Ishikawa (cell line): ENCODE measurements around the gene PIBF1.

Experiments used
- CEBPB ChIP-seq: IDR thresholded peaks from 2 replicates; pipeline ENCODE4 v1.6.1; 2012
- CREB1 ChIP-seq: IDR thresholded peaks from 2 replicates; pipeline ENCODE4 v1.6.1; 2012; ENCODE audit warnings: low read depth
- EGR1 ChIP-seq: IDR thresholded peaks from 2 replicates; pipeline ENCODE4 v1.6.1; 2012
- EP300 ChIP-seq: IDR thresholded peaks from 2 replicates; pipeline ENCODE4 v1.6.1; 2012; ENCODE audit warnings: borderline replicate concordance
- FOXM1 ChIP-seq: IDR thresholded peaks from 2 replicates; pipeline ENCODE4 v1.6.1; 2012; ENCODE audit warnings: low read depth, borderline replicate concordance
- NFIC ChIP-seq: IDR thresholded peaks from 2 replicates; pipeline ENCODE4 v1.6.1; 2012
- RAD21 ChIP-seq: IDR thresholded peaks from 2 replicates; pipeline ENCODE4 v1.6.1; 2012; ENCODE audit warnings: low read depth
- TAF1 ChIP-seq: IDR thresholded peaks from 2 replicates; pipeline ENCODE4 v1.6.1; 2012; ENCODE audit warnings: low read depth, mild to moderate bottlenecking
- TCF12 ChIP-seq: IDR thresholded peaks from 2 replicates; pipeline ENCODE4 v1.6.1; 2012; ENCODE audit warnings: low read depth
- TEAD4 ChIP-seq: IDR thresholded peaks from 2 replicates; pipeline ENCODE4 v1.6.1; 2012
- YY1 ChIP-seq: IDR thresholded peaks from 2 replicates; pipeline ENCODE4 v1.6.1; 2012; ENCODE audit warnings: low read depth
- ZBTB7A ChIP-seq: IDR thresholded peaks from 2 replicates; pipeline ENCODE4 v1.6.1; 2012; ENCODE audit warnings: low read depth
- TF ChIP-seq, protein P1 (sequence below): IDR thresholded peaks from 2 replicates; pipeline ENCODE4 v1.6.1; 2012
- TF ChIP-seq, protein P2 (sequence below): IDR thresholded peaks from 2 replicates; pipeline ENCODE4 v1.6.1; 2012; ENCODE audit warnings: low read depth, mild to moderate bottlenecking
- TF ChIP-seq, protein P3 (sequence below): IDR thresholded peaks from 2 replicates; pipeline ENCODE4 v1.6.1; 2012

The PIBF1 gene

DNA sequence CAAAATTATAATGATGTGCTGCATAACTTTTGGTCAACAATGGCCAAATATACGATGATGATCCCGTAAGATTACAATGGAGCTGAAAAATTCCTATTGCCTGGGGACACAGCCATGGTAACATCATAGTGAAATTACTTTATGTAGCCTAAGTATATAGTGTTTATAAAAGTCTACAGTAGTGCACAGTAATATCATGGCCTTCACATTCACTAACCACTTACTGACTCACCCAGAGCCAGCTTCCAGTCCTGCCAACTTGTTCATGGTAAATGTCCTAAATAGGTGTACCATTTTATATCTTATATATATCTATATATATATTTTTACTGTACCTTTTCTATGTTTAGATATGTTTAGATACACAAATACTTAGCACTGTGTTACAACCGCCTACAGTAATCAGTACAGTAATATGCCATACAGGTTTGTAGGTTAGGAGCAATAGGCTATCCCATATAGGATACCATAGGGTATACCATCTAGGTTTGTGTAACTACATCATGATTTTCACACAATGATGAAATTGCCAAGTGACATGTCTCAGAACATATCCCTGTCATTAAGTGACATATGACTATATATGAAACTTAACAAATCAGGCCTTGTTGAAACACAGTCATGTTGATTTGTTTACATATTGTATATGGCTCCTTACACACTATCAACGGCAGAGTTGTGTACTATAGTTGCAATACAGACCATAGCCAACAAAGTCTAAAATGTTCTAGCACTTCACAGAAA is 24.0 kb upstream of the PIBF1 start:
- no peak for TF ChIP-seq EP300
- TF ChIP-seq, protein P1, sequence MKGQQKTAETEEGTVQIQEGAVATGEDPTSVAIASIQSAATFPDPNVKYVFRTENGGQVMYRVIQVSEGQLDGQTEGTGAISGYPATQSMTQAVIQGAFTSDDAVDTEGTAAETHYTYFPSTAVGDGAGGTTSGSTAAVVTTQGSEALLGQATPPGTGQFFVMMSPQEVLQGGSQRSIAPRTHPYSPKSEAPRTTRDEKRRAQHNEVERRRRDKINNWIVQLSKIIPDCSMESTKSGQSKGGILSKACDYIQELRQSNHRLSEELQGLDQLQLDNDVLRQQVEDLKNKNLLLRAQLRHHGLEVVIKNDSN, result no peak
- no peak for TF ChIP-seq RAD21
- TF ChIP-seq, protein P2, sequence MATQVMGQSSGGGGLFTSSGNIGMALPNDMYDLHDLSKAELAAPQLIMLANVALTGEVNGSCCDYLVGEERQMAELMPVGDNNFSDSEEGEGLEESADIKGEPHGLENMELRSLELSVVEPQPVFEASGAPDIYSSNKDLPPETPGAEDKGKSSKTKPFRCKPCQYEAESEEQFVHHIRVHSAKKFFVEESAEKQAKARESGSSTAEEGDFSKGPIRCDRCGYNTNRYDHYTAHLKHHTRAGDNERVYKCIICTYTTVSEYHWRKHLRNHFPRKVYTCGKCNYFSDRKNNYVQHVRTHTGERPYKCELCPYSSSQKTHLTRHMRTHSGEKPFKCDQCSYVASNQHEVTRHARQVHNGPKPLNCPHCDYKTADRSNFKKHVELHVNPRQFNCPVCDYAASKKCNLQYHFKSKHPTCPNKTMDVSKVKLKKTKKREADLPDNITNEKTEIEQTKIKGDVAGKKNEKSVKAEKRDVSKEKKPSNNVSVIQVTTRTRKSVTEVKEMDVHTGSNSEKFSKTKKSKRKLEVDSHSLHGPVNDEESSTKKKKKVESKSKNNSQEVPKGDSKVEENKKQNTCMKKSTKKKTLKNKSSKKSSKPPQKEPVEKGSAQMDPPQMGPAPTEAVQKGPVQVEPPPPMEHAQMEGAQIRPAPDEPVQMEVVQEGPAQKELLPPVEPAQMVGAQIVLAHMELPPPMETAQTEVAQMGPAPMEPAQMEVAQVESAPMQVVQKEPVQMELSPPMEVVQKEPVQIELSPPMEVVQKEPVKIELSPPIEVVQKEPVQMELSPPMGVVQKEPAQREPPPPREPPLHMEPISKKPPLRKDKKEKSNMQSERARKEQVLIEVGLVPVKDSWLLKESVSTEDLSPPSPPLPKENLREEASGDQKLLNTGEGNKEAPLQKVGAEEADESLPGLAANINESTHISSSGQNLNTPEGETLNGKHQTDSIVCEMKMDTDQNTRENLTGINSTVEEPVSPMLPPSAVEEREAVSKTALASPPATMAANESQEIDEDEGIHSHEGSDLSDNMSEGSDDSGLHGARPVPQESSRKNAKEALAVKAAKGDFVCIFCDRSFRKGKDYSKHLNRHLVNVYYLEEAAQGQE, result no peak
- no peak for TF ChIP-seq TCF12
- no peak for TF ChIP-seq CEBPB
- no peak for TF ChIP-seq EGR1
- no peak for TF ChIP-seq ZBTB7A

DNA sequence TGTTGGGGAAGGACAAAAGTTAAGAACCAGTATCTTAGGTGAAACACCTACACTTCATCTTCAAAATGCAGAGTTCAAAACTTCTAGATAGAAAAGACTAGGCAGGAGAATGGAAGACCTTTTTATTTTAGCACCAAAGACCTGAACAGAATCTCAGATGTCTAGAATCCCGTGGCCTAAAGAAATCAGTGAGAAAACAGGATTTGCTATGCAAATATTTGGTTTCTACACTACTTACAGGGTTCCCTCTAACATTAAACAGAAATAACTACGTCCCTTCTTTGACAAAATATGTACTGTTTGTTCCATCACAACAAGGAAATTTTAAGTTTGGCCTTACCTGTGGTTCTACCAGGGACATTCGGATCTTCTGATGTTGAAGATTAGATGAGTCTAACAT is 21.7 kb upstream of the PIBF1 start:
- no peak for TF ChIP-seq EP300
- TF ChIP-seq NFIC, result no peak
- TF ChIP-seq, protein P2, result no peak
- no peak for TF ChIP-seq YY1
- TF ChIP-seq CREB1, result no peak

DNA sequence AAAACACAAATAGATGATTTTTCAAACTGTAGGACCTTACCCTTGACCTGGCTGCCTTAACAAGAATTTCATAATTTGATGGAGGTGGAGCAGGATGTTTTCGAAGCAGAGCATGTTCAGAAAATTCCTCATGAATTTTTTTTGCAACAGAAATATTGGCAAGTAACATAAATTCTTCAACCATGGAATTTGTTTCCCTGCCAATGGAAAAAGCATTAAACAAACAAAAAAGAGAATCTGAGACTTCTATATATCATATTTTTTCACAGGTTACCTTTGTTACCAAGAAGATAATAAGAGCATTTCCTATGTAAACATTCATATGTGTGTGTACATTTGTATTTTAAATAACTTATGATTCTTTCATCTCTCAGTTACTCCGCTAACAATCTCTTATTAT is 18.5 kb upstream of the PIBF1 start:
- TF ChIP-seq TCF12 (no peak), EGR1 (no peak), EP300 (no peak), RAD21 (no peak)

DNA sequence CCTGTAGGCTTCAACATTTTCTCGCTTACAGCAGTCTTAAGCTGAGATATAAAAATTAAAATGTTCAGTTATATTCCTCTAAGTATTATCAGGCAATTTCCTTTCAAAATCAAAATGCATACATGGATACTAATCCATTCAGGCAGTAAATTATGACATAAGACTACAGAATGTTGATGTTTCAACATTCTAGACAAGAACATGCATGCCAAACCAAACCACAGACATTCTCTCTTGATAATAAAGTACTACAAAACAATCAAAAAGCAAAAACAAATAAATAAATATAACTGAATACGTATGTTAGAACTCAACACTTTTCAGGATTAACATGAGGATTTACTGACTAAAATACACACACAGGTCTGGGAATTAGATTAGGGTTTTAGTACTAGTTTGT is 7.9 kb upstream of the PIBF1 start:
- TF ChIP-seq TAF1, result no peak

DNA sequence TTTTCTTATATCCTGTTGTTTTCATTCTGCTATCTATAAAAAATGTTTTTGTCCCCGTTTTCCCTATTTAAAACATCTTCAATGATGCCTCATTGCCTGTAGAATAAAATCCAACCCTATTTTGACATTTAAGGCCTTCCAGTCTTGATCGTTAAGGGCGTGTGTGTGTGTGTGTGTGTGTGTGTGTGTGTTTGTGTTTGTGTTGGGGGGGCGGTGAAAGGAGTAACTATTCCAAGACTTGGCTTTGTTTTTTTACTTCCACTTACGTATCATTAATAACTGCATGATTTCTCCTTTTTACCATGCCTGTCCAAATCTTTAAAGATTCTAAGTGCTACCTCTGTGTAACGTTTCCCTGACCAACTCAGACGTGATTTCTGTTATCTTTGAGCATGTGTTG is 784 bp downstream of the PIBF1 start:
- TF ChIP-seq NFIC, result no peak
- no peak for TF ChIP-seq CREB1
- TF ChIP-seq, protein P3, sequence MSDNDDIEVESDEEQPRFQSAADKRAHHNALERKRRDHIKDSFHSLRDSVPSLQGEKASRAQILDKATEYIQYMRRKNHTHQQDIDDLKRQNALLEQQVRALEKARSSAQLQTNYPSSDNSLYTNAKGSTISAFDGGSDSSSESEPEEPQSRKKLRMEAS, result no peak
- TF ChIP-seq, protein P2, result no peak
- TF ChIP-seq TEAD4, result no peak
- TF ChIP-seq EP300, result no peak
- TF ChIP-seq, protein P1, result no peak
- no peak for TF ChIP-seq TCF12
- no peak for TF ChIP-seq CEBPB
- TF ChIP-seq FOXM1, result no peak
- TF ChIP-seq YY1, result no peak
- TF ChIP-seq TAF1, result no peak
- TF ChIP-seq ZBTB7A, result no peak

DNA sequence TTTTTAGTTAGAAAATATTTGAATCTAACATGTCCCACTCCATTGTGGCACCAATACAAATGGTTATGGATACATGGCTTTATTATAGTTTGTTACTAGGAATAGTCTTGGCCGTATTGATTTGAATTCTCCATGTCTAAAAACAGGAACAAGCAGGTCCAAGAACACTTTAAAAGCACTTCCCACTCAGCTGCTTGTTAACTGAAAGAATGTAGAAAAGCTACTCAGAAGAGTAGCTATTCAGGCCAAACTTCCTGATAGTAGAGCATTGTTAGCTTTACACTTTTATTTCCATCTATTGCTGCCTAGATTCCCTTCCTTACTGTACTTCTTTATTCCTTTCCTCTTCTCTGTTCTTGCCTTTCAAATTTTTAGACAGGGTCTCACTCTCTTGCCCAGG is 6.9 kb downstream of the PIBF1 start:
- TF ChIP-seq TCF12 (no peak), CREB1 (no peak), YY1 (no peak), TAF1 (no peak), NFIC (no peak), CEBPB (no peak), EGR1 (no peak), EP300 (no peak), ZBTB7A (no peak), FOXM1 (no peak), RAD21 (no peak), TEAD4 (no peak)
- TF ChIP-seq, protein P2, result no peak
- TF ChIP-seq, protein P3, result no peak
- TF ChIP-seq, protein P1, result no peak
